ENCODE data around the gene DPF3.
A peak's percentile ranks its signal among the peaks of the same experiment; 100 is the strongest.

DPF3 gene

GRCh38 chr14:72608391-72609204 lies 285.3 kb downstream of the DPF3 start:
- DNase-seq: peak; percentile 90

- DNase-seq: no peak
These were observed 286.3 kb downstream of the DPF3 start for GRCh38 chr14:72607386-72608130.

- no peak for DNase-seq
These were observed 287.0 kb downstream of the DPF3 start for GRCh38 chr14:72606879-72607278.

- DNase-seq: no peak
These were observed 288.0 kb downstream of the DPF3 start for GRCh38 chr14:72605921-72606220.

GRCh38 chr14:72605096-72605920 lies 288.6 kb downstream of the DPF3 start:
- no peak for DNase-seq

GRCh38 chr14:72604133-72604532 lies 289.8 kb downstream of the DPF3 start:
- no peak for DNase-seq

- DNase-seq: peak; percentile 89
These were observed 290.3 kb downstream of the DPF3 start for GRCh38 chr14:72603639-72604038.

- DNase-seq: no peak
These were observed 293.2 kb downstream of the DPF3 start for GRCh38 chr14:72600551-72601330.

GRCh38 chr14:72599579-72600470 lies 294.1 kb downstream of the DPF3 start:
- DNase-seq: no peak

- no peak for DNase-seq
These were observed 295.6 kb downstream of the DPF3 start for GRCh38 chr14:72598306-72598705.

- no peak for DNase-seq
These were observed 296.4 kb downstream of the DPF3 start for GRCh38 chr14:72597252-72598233.

- DNase-seq: no peak
These were observed 298.6 kb downstream of the DPF3 start for GRCh38 chr14:72595152-72595862.

GRCh38 chr14:72594099-72594901 lies 299.6 kb downstream of the DPF3 start:
- DNase-seq: no peak

GRCh38 chr14:72591391-72591790 lies 302.5 kb downstream of the DPF3 start:
- no peak for DNase-seq

GRCh38 chr14:72590577-72590976 lies 303.3 kb downstream of the DPF3 start:
- no peak for DNase-seq

- no peak for DNase-seq
These were observed 304.2 kb downstream of the DPF3 start for GRCh38 chr14:72589652-72590051.

- DNase-seq: no peak
These were observed 305.4 kb downstream of the DPF3 start for GRCh38 chr14:72588521-72588920.

- DNase-seq: no peak
These were observed 310.3 kb downstream of the DPF3 start for GRCh38 chr14:72583316-72584272.
